ENCODE results near the gene NCK2.
"Not testable (repeated sequence)": the region's sequence is repeated elsewhere in the genome, so short reads cannot be mapped to it uniquely, and the experiment has no call there.

The NCK2 gene

GRCh38 chr2:105756865-105757264, 12.2 kb downstream of the NCK2 start:
- not testable (repeated sequence) for DNase-seq

- no peak for DNase-seq
Observed at GRCh38 chr2:105757433-105757832, 12.7 kb downstream of the NCK2 start.

- no peak for DNase-seq
Observed at GRCh38 chr2:105760191-105760590, 15.5 kb downstream of the NCK2 start.

GRCh38 chr2:105760639-105761337, 16.1 kb downstream of the NCK2 start:
- DNase-seq: no peak

- no peak for DNase-seq
Observed at GRCh38 chr2:105761931-105762515, 17.3 kb downstream of the NCK2 start.

- no peak for DNase-seq
Observed at GRCh38 chr2:105763076-105763475, 18.4 kb downstream of the NCK2 start.

- DNase-seq: no peak
Observed at GRCh38 chr2:105764059-105764458, 19.3 kb downstream of the NCK2 start.

GRCh38 chr2:105765415-105766299, 20.9 kb downstream of the NCK2 start:
- no peak for DNase-seq

GRCh38 chr2:105766300-105766866, 21.7 kb downstream of the NCK2 start:
- DNase-seq: no peak

DNA sequence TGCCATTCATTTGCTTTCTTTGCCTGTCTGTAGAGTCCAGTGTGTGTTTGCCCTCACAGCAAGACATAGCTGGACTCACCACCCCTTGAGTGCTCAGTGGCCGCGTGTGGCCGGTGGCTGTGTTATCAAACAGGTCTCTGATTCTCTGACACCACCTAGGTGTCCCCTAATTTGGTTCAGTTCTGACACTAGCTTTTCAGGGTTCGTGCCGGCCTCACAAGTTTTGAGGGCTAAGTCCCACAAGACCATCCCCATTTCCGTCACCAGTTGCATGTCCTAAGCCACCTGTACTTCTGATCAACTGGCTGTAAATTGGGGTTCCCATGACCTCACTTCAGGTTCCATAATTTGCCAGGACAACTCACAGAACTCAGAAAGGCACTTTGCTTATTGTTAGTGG, 23.5 kb downstream of the NCK2 start:
- no peak for DNase-seq

DNA sequence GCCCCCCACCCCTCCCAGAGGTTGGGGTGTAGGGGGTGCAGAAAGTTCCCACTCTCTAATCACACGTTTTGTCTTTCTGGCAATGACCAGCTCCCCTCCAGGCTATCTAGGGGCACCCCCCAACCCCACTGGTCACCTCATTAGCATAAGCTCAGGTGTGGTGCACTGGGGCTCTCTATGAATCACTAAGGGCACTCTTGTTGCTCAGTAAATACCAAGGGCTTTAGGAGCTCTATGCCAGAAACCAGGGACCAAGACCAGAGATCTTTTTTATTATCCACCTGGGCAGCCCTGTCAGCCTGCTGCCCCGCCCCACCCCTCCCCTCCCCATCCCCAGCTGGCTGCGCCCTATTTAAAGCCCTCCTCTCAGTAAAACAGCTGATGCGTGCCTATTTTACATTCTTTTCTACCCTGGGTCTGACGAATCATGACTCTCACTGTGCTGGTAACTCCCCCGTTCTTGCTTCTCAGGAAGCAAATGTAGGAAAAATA, 24.3 kb downstream of the NCK2 start:
- DNase-seq: no peak

- no peak for DNase-seq
Observed at GRCh38 chr2:105769504-105769903, 24.8 kb downstream of the NCK2 start.

DNA sequence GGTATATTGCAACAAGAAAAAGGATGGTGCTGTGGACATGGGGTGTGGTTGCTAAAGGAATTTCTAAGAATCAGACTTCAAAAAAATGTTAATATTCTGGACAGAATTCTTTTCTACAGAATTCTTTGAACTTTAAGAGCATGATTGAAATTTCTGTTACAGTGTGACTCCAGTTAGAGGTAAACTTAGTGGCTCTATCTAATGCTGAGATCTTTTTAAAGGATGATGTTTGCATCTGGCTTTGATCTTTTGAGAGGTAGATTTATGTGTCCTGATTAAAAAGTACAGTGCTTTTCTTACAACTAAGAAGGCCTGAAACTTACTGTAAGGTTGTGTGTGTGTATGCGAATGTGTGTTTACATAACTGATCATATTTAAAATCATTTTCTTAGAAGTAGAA, 25.4 kb downstream of the NCK2 start:
- DNase-seq: no peak

- DNase-seq: not testable (repeated sequence)
Observed at GRCh38 chr2:105771291-105771690, 26.6 kb downstream of the NCK2 start.

GRCh38 chr2:105771836-105772235, 27.1 kb downstream of the NCK2 start:
- no peak for DNase-seq

DNA sequence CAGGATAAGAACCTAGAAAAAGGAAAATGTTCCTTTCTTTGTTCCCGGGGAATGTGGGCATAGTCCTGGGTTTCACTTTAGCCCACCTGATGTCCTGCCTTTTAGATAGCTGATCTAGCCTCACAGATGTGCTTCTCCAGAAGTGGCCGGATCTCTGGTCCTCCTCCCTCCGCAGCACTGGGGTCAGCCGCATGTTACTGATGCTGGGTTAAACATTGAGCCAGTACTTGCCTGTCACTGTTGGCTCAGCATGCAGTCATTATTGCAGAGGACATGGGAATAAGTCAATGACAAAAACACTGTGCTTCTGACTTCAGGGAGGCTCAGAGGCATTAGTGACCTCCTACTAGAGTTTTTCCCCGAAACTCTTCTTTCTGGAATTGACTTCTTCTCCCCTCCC, 27.6 kb downstream of the NCK2 start:
- no peak for DNase-seq

GRCh38 chr2:105773568-105773967, 28.9 kb downstream of the NCK2 start:
- no peak for DNase-seq

- DNase-seq: no peak
Observed at GRCh38 chr2:105774781-105775337, 30.1 kb downstream of the NCK2 start.

DNA sequence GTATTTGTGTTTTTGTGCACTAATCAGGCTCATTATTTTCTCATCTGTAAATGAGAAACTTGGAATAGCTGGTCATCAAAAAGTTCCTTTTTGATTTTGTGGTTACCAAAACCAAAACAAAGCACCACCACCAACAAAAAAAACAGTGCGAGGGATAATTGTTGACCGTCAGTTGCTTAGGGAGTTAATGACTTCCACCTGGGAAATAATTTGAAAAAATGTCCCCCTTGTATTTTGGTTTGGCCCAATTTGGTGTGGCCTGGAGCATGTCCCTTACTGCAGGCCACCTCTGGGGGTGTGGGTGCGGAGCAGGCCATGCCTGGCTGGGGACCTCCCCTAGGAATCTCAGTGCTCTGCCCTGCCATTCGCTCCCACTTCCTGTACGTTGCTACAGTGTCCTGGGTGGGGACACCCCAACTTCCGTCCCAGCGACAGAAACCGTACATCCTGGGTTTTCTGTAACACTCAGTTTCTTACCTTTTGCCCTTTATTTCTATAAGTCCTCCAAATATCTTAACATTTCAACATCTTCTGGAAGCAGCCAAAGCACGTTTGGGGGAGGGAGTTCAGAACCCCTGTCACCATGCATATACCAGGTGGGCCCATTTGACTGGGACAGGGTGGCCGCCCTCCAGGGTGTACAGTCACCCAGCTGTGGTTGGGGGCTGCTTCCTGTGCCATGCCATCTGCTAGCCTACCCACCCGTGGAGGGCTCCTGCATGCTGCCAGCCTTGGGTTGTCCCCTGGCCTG, 31.3 kb downstream of the NCK2 start:
- no peak for DNase-seq

DNA sequence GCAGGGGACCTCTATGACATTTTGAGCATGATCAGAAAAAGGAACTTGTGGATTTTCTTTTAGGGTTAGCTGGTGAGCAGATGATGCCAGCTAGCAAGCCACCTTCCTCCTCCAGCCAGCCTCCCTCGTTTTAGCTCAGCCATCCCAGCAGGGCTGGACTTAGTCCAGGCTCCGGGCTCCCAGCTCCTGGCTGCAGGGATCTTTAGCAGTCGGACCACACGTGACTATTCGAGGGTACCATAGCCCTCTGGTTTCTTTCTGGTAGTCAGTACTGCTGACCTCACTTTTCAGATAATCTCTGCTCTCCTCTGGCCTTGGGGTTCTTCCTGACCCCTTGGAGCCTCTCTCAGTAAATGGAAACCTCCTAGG, 31.8 kb downstream of the NCK2 start:
- no peak for DNase-seq

DNA sequence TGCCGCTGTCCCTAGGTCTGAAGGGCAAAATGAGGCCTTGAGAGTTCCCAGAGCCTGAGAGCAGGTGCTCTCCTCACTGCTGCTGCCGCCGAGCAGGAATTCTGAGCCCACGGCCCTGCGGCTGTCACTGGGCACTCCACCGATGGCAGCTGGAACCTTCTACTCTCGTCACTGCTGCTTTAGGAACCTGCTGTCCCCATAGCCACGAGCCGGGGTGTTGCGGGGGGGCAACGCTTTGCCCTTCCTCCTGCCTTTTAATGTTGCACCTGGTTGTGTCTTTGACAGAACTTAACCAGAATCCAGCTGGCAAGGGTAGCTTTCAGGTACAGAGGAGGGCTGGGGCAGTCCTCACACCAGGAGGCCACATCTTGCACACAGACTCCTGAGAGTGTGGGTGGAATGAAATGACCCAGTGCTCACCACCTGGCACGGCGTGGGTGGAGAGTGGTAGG, 32.3 kb downstream of the NCK2 start:
- peak; percentile 67 for DNase-seq

DNA sequence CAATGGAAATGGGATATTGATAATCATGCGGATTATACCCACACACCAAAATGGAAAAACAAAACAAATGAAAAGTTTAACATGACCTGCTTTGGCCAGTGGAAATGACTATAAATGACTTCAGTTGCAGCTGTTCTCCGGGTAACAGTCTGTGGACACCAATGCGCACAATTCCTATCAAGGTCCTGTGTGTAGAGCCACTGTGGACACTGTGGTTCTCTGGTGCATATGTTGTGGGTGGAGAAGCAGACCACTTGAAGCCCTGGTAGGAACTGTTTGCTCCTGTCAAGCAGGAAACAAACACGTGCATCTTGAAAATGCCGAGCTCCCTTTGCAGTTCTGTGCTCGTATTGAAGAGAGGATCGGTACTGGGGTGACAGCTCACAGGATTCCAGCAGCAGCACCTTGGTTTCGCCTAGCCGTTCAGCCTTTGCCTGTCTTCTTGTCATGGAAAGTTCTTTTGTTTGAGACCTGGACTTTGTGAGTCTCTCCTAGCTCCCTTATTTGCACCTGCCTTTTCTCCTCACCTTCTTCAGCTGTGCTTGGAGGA, 32.9 kb downstream of the NCK2 start:
- DNase-seq: no peak
